ENCODE data around the gene RCBTB1.

GRCh38 chr13:49594576-49594975 is 9.2 kb upstream of the RCBTB1 start:
- TF ChIP-seq EZH2phosphoT487 (IDR thresholded peaks at IDR 0.05): no peak
- TF ChIP-seq, protein P1, sequence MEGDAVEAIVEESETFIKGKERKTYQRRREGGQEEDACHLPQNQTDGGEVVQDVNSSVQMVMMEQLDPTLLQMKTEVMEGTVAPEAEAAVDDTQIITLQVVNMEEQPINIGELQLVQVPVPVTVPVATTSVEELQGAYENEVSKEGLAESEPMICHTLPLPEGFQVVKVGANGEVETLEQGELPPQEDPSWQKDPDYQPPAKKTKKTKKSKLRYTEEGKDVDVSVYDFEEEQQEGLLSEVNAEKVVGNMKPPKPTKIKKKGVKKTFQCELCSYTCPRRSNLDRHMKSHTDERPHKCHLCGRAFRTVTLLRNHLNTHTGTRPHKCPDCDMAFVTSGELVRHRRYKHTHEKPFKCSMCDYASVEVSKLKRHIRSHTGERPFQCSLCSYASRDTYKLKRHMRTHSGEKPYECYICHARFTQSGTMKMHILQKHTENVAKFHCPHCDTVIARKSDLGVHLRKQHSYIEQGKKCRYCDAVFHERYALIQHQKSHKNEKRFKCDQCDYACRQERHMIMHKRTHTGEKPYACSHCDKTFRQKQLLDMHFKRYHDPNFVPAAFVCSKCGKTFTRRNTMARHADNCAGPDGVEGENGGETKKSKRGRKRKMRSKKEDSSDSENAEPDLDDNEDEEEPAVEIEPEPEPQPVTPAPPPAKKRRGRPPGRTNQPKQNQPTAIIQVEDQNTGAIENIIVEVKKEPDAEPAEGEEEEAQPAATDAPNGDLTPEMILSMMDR (IDR thresholded peaks at IDR 0.05): no peak
- no peak for TF ChIP-seq EZH2 (IDR thresholded peaks at IDR 0.05)

All from neural progenitor cell (in vitro differentiated cells).